Measurements from ENCODE around the gene AZU1. TPM values are rescaled to one million over a fixed set of nuclear protein-coding genes. Genes with fewer than 3 reads are reported as not detected.

AZU1 gene
- total RNA-seq, 1 experiment from 2014 or later = not detected

DNA sequence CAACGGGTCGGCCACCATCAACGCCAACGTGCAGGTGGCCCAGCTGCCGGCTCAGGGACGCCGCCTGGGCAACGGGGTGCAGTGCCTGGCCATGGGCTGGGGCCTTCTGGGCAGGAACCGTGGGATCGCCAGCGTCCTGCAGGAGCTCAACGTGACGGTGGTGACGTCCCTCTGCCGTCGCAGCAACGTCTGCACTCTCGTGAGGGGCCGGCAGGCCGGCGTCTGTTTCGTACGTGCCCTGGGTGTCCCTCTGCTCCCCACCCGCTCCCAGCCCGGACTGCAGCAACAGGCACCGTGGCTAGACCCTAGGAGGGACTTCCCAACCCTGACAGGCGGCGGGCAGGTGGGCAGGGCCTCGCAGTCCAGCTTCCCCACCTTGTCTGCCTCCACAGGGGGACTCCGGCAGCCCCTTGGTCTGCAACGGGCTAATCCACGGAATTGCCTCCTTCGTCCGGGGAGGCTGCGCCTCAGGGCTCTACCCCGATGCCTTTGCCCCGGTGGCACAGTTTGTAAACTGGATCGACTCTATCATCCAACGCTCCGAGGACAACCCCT, 28.0 kb downstream of the AZU1 start:
- Mint-ChIP-seq H3K4me3 (ENCODE audit: unreplicated experiment) (no peak overlapping the region), H3K36me3 (ENCODE audit: insufficient read depth, unreplicated experiment) (no peaks in the 10 kb centered on the region), H3K4me1 (ENCODE audit: insufficient read depth, unreplicated experiment) (peaks cover 3% of the 10 kb centered on the region), H3K27me3 (ENCODE audit: insufficient read depth, unreplicated experiment) (no peaks in the 10 kb centered on the region), H3K9me3 (ENCODE audit: unreplicated experiment) (no peaks in the 10 kb centered on the region), H3K27ac (ENCODE audit: low read depth, unreplicated experiment) (no peak overlapping the region)
- intact Hi-C loops (cut with micrococcal nuclease) = loop anchor here (10.0 kb wide), 1 partner anchor 129 kb away; the partner anchor contains the start of gene WDR18
- DNase-seq (ENCODE audit: unreplicated experiment) = no peak
- TF ChIP-seq, protein P1, sequence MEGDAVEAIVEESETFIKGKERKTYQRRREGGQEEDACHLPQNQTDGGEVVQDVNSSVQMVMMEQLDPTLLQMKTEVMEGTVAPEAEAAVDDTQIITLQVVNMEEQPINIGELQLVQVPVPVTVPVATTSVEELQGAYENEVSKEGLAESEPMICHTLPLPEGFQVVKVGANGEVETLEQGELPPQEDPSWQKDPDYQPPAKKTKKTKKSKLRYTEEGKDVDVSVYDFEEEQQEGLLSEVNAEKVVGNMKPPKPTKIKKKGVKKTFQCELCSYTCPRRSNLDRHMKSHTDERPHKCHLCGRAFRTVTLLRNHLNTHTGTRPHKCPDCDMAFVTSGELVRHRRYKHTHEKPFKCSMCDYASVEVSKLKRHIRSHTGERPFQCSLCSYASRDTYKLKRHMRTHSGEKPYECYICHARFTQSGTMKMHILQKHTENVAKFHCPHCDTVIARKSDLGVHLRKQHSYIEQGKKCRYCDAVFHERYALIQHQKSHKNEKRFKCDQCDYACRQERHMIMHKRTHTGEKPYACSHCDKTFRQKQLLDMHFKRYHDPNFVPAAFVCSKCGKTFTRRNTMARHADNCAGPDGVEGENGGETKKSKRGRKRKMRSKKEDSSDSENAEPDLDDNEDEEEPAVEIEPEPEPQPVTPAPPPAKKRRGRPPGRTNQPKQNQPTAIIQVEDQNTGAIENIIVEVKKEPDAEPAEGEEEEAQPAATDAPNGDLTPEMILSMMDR (IDR thresholded peaks at IDR 0.05; ENCODE audit: unreplicated experiment) = no peak
- CTCF ChIA-PET = interaction anchor here (0.6 to 1.3 kb wide), 7 partner anchors 35 to 338 kb away, joined by 3 to 5 read pairs (median 3); no protein-coding TSS in a partner anchor
- BruUV-seq (replicated peaks) = no TSS peak
- POLR2A ChIA-PET = no interaction called here

DNA sequence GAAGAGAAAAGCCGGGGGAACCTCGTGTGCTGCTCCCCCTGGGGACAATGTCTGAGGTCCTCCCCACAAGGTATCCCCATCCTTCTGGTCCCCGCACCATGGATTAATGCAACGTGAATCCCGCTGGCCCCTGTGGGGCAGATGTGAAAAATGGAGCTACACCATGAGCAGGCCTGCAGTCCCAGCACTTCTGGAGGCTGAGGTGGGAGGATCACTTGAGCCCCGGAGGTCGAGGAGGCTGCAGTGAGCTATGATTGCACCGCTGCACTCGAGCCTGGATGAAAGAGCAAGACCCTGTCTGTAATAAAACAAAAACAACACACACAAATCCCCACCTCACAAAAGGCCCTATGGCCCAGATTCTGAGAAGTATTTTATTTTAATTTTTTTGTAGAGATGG, 30.6 kb downstream of the AZU1 start:
- no peak overlapping the region for H3K27ac Mint-ChIP-seq (ENCODE audit: low read depth, unreplicated experiment)
- peaks cover 5% of the 10 kb centered on the region for H3K4me1 Mint-ChIP-seq (ENCODE audit: insufficient read depth, unreplicated experiment)
- intact Hi-C loops (cut with micrococcal nuclease) = loop anchor here (10.0 kb wide), 1 partner anchor 127 kb away; the partner anchor contains the start of gene WDR18
- H3K36me3 Mint-ChIP-seq (ENCODE audit: insufficient read depth, unreplicated experiment) = no peaks in the 10 kb centered on the region
- H3K27me3 Mint-ChIP-seq (ENCODE audit: insufficient read depth, unreplicated experiment) = no peaks in the 10 kb centered on the region
- ChIA-PET CTCF (interaction anchor here (0.6 to 1.2 kb wide), 5 partner anchors 9 to 400 kb away, joined by 3 to 5 read pairs (median 4); no protein-coding TSS in a partner anchor), POLR2A (no interaction called here)
- no TSS peak for BruUV-seq (replicated peaks)
- no peak overlapping the region for H3K4me3 Mint-ChIP-seq (ENCODE audit: unreplicated experiment)
- DNase-seq (ENCODE audit: unreplicated experiment) = no peak
- no peaks in the 10 kb centered on the region for H3K9me3 Mint-ChIP-seq (ENCODE audit: unreplicated experiment)
- TF ChIP-seq, protein P1 (IDR thresholded peaks at IDR 0.05; ENCODE audit: unreplicated experiment) = no peak

DNA sequence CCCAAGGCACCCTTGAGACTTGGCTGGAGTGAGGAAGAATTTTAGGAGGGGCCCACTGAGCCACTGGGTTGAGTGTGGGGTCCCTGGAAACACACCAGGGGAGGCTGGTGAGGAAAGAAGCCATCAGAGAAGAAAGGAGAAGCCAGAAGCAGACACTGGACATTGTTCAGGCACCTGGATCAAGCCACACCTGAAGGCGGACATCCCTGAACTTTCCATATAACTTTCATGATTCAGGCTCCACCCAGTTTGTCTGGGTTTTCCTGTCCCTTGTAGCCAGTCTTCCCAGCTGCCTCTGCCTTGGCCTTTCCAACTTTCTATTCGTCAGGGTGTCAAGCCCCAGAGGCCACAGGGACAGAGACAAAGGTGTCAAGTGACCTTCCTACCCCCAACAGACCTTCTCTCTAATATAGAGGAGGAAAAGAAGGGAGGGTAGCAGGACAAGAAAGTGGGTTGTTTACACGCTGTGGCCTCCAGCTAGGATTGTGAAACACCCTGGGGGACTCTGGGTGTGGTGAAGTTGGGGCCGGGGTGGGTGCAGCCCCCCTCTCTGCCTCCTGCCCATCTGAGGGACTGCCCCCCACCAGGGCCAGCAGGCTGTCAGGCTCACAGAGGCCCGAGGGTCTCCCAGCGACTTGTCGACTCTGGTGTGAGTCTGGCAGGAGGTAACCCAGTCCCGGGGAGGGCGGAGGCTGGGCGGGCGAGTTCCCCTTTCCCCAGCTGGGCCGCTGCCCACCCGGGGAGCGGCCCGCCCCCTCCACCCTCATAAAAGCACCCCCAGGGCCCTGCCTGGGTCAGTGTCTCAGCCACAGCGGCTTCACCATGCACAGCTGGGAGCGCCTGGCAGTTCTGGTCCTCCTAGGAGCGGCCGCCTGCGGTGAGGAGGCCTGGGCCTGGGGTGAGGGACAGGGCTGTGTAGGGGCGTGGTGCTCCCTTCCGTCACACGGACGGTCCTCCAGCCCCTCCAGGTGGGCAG, 31.5 kb downstream of the AZU1 start, which contains the start of gene CFD:
Gene CFD (plus strand): TSS at position 797 of the 976 bp plus-strand sequence. CDS start 26 bp downstream, at position 823.
- no TSS peak for BruUV-seq (replicated peaks)
- DNase-seq (ENCODE audit: unreplicated experiment) = no peak
- no peaks in the 10 kb centered on the region for H3K27me3 Mint-ChIP-seq (ENCODE audit: insufficient read depth, unreplicated experiment)
- ChIA-PET POLR2A (interaction anchor here (0.6 to 1.4 kb wide), 2 partner anchors 23 to 183 kb away, joined by 3 read pairs; partner anchors contain the start of gene FSTL3), CTCF (interaction anchor here (0.6 to 1.2 kb wide), 2 partner anchors 123 to 400 kb away, joined by 4 read pairs; no protein-coding TSS in a partner anchor)
- TF ChIP-seq, protein P1 (IDR thresholded peaks at IDR 0.05; ENCODE audit: unreplicated experiment) = no peak
- no peaks in the 10 kb centered on the region for H3K36me3 Mint-ChIP-seq (ENCODE audit: insufficient read depth, unreplicated experiment)
- no peaks in the 10 kb centered on the region for H3K9me3 Mint-ChIP-seq (ENCODE audit: unreplicated experiment)
- intact Hi-C loops (cut with micrococcal nuclease) = loop anchor here (10.0 kb wide), 1 partner anchor 126 kb away; the partner anchor contains the start of gene WDR18
- no peak within 1 kb of the TSS for H3K4me3 Mint-ChIP-seq (ENCODE audit: unreplicated experiment)
- no peak within 1 kb of the TSS for H3K27ac Mint-ChIP-seq (ENCODE audit: low read depth, unreplicated experiment)
- H3K4me1 Mint-ChIP-seq (ENCODE audit: insufficient read depth, unreplicated experiment) = peaks cover 5% of the 10 kb centered on the region

All from MCF 10A (cell line).